NCI-H1436 (cell line): ENCODE results near the gene CRY2.
A peak's percentile ranks its signal among the peaks of the same experiment; 100 is the strongest.
"Not testable (repeated sequence)": the region's sequence is repeated elsewhere in the genome, so short reads cannot be mapped to it uniquely, and the experiment has no call there.

ENCODE experiments used
- DNase-seq: peaks from one replicate; lab custom pipeline; 2025; lab: John Stamatoyannopoulos, UW

CRY2 gene

DNA sequence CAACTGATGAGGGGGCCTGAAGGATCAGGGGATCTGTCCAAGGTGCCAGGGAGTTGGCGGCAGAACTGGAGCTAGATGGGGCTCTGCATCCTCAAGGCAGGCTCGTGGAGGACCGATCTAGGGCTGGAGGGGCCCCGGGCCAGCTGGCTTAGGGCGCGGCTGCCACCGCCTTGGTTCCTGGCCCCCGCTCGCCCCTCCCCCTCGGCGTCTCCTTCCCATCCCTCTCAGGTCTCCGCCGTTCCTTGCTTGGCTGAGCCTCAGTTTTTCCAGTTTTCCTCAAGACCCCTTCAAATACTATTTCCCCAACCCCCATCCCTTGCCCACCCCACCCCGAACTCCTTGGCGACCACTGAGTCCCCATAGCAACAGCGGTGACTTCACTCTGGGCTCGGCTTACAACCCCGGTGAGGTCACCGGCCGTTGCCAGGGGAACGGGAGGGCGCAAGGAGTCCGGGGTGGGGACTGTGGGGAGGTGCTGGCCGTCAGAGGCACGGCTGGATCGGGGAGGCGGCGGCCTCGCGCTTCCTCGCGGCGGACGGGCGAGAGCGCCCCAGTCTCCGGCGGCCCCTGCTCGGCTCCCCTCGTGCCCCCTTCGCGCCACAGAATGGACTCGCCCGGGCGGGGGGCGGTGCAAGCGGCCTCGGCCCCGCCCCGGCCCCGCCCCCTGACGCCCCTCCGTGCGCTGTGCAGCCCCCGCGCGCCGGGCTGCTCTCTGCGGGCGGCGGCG, 52.3 kb downstream of the CRY2 start:
- DNase-seq = peak; percentile 90

- not testable (repeated sequence) for DNase-seq
Measured at GRCh38 chr11:45900175-45900800, 53.0 kb downstream of the CRY2 start.

DNA sequence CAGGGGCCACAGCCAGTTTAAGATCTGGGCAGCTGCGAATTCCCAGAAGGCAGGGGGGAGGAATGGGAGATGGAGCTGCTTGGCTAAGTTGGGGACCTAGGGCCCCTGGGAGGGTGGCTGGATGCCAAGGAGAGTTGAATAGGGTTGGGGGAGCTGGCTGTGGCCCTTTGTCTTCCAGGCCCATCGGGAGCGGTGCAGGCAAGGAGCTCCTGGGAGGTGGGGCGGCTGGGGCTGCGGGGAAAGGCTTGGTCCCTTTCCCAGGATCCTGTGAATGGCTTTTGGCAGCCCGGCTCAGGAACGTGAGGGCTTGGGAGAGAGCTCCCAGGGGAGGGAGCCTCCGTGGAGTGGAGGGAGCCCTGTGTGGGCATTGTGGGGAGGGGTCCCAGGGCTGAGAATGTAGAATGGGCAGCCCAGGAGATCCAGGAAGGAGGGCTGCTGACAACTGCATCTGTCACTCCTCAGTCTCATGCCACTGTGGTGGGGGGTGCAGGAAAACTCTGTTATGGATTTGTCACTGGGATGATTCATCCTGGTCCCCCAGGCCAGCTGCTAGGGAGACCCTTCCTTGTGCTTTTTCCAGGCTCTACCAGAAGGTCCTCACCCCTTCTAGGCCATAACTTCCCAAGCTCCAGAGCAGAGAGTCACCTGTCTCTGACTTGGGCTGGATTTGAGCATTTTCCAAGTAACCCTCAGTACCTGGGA, 53.8 kb downstream of the CRY2 start:
- DNase-seq = no peak

- no peak for DNase-seq
Measured at GRCh38 chr11:45901626-45902025, 54.4 kb downstream of the CRY2 start.

- no peak for DNase-seq
Measured at GRCh38 chr11:45902452-45903380, 55.4 kb downstream of the CRY2 start.

- DNase-seq = no peak
Measured at GRCh38 chr11:45904309-45904915, 57.1 kb downstream of the CRY2 start.

DNA sequence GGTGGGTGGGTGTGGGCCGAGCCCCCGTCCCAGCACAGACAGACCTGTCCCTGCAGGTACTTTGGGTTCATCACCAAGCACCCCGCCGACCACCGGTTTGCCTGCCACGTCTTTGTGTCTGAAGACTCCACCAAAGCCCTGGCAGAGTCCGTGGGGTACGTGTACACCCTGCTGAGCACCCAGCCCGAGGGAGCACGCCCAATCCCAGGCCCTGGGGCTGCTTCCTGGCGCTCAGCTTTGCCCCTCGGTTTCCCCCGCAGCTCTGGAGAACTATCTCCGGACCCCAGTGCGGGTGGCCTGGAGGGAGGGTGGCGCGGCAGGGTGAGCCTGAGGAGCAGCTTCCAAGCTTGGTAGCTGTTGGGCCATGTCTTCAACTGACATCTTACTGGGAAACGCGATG, 57.8 kb downstream of the CRY2 start:
- no peak for DNase-seq

GRCh38 chr11:45905576-45905975, 58.3 kb downstream of the CRY2 start:
- DNase-seq = not testable (repeated sequence)

DNA sequence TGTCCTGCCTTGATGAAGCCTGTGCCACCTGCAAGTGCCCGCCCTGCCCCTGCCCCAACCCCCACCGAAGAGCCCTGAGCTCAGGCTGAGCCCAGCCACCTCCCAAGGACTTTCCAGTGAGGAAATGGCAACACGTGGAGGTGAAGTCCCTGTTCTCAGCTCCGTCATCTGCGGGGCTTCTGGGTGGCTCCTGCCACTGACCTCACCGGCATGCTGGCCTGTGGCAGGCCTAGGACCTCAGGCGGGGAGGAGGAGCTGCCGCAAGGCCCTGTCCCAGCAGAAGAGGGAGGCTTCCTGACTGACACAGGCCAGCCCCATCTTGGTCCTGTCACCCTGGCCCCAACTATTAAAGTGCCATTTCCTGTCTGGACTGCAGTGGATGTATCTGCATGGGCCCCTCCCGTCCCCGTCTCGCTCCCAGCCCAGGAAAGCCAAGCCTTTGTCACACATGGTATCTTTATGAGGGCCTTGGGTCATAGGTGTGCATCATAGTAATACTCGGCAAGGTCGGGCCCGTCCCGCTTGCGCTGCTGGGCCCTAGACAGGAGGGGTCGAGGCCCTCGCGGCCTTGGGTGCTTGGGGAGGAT, 58.9 kb downstream of the CRY2 start:
- DNase-seq = no peak

- DNase-seq = no peak
Measured at GRCh38 chr11:45906965-45907611, 59.8 kb downstream of the CRY2 start, which contains the start of gene FREY1. FREY1 (minus strand) TSS chr11:45907271; CDS start chr11:45907245, 26 bp downstream.

DNA sequence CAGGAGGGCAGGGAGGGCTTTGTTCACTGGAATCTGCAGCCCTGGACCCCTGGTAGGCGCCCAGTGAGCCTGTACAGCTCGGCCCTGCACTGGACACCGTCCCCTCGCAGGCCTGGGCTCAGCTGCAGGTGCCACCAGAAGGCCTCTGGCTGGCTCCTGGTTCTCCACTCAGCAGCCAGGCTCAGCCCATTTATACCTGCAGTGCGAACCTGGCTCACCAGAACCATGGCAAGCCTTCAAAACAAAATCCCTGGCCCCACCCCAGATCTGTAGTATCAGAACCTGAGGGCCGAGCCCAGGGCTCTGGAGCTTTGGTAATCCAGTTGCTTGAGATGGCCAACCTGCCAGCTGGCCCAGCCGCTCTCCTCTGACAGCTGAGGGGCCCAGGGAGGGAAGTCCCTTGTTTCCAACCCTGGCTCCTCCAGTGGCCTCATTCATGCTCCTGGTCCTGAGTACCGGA, 60.7 kb downstream of the CRY2 start:
- DNase-seq = no peak

DNA sequence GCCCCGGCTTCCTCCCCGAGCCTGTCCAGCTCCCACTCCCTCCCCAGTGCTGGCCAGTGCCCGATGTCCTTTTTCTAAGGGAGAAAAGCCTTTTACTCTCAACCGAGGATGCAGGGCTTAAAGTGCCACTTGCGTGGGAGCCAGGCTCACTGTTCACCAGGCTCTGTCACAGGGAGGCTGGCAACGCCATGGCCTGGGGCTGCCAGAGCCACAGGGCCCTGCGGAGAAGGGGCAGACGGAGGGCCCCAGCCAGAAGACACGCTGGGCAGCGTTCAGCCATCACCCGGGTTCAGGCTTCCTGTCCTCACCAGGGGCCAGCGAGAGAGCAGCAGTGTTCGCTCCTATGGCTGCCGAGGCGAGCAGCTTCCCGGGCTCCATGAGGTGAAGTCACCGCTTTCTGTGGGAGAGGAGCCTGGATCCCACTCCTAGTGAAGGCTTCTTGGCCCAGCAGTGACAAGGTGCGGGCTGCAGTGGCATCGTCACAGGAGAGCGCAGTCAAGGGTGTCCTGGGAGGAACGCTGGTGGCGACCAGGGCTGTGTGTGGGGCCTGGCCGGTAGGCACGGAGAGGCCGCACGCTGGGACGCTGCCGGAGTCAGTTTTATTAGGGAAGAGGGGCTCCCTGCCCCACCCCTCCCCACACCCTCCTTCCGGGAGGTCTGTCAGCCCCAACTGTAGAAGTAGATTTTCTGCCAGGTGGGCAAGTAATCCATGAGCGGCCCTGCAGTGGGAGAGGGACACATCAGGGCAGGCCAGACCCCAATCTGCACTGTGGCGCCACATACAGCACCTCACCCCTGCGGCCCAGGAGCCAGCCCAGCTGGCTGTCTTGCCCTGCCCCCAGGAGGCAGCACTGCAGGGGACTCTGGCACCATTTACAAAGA, 62.6 kb downstream of the CRY2 start:
- no peak for DNase-seq

GRCh38 chr11:45910623-45911022, 63.3 kb downstream of the CRY2 start:
- DNase-seq = no peak

GRCh38 chr11:45913514-45913913, 66.2 kb downstream of the CRY2 start:
- DNase-seq = no peak

DNA sequence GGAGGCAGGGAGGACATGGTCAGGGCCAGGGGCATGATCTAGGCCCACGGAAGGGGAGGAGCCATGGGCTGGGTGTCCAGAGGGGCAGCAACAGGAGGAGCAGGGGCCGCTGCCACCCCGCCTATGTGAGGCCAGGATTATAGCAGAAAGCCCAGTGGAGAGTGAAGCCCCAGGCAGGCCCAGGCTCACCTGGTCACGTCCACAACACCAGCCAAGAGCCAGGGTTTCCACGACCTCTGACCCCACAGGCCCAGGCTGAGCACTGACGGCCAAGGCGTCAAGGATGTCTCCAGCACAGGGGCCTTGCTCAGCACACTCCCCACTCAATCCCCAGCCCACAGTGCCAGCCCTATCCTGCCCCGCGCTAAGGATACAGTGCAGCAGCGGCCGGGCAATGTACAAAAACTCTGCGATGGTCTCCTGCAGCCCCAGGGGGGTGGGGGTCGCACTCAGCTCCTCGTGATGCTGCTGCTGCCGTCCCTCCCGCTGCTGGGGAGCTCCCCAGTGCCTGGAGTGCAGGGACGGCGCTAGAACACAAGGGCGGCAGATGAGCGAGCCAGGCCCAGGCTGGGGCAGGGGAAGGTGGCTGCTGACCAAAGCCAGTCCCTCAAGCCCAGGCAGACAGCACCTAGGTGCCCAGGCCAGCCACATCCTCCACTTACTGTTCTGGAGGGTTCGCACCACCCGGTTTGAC, 66.8 kb downstream of the CRY2 start:
- no peak for DNase-seq

- no peak for DNase-seq
Measured at GRCh38 chr11:45915446-45915845, 68.2 kb downstream of the CRY2 start.

GRCh38 chr11:45917286-45917622, 70.0 kb downstream of the CRY2 start:
- no peak for DNase-seq

DNA sequence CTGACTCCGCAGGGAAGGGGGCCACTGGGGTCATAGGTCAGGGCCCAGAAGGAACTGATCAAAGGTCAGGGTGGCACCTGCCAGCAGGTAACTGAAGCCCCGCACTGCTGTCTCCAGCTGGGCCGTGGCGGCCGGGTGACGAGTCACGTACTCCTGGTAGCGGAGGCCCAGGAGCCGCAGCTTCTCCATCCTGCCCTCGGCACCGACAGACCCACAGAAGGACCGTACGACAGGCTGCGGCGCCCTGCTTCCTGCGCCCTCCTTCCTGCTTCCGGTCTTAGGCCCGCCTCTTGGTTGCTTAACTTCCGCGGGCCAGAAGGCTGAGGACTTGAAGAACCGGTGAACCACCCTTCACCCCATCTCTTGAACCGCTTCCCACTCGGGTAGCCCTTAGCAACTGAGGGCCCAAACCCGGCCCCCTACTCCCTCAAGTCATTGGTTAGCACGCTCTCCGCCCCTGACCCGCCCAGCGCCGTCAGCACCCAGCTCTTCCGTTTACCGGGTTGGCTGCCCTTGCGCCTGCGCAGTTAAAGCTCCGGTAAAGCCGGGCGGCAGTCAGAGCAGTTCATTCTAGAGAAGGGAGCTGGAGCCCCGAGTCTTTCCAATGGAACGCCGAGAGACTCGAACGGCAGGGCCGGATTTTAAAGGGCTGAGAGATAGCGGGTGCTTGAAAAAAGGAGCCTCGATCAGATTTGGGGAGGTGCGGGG, 70.5 kb downstream of the CRY2 start, which contains the start of gene PEX16:
Gene PEX16 (minus strand): TSS at position 255 of the 708 bp plus-strand sequence. CDS start 66 bp downstream, at position 189.
- peak; percentile 95 for DNase-seq
